ENCODE data around the gene FAM124B.

Gene FAM124B

GRCh38 chr2:224434618-224435017, 32.7 kb upstream of the FAM124B start:
- H3K36me3 ChIP-seq (ENCODE audit: insufficient read depth, low read length), result no peaks in the 10 kb centered on the region
- H4K20me1 ChIP-seq (ENCODE audit: insufficient read depth, low read length), result no peaks in the 10 kb centered on the region
- no peak overlapping the region for H3K9ac ChIP-seq (ENCODE audit: low read length)
- no peaks in the 10 kb centered on the region for H3K9me2 ChIP-seq (ENCODE audit: low read depth, low read length)
- H3K4me2 ChIP-seq (ENCODE audit: low read length), result no peak overlapping the region
- H3K4me1 ChIP-seq (ENCODE audit: insufficient read depth, low read length, severe bottlenecking), result no peaks in the 10 kb centered on the region
- no peaks in the 10 kb centered on the region for H3K9me3 ChIP-seq (ENCODE audit: low read length)
- no peak overlapping the region for H2AFZ ChIP-seq (ENCODE audit: low read length)
- no peaks in the 10 kb centered on the region for H3K79me2 ChIP-seq (ENCODE audit: insufficient read depth, low read length)
- no peak overlapping the region for H3K27ac ChIP-seq (ENCODE audit: low read depth, low read length, poor library complexity, severe bottlenecking)
- TF ChIP-seq CTCF (IDR thresholded peaks at IDR 0.05; ENCODE audit: low read length), result no peak
- TF ChIP-seq EZH2 (IDR thresholded peaks at IDR 0.05; ENCODE audit: borderline replicate concordance, low read length), result no peak
- no peak overlapping the region for H3K4me3 ChIP-seq (ENCODE audit: low read depth, low read length, poor library complexity, severe bottlenecking)
- H3F3A ChIP-seq (ENCODE audit: insufficient read depth, low read length), result no peaks in the 10 kb centered on the region
- no peaks in the 10 kb centered on the region for H3K27me3 ChIP-seq (ENCODE audit: insufficient read depth, low read length)

GRCh38 chr2:224433442-224433841, 31.5 kb upstream of the FAM124B start:
- Histone ChIP-seq H3K36me3 (ENCODE audit: insufficient read depth, low read length) (no peaks in the 10 kb centered on the region), H3K4me3 (ENCODE audit: low read depth, low read length, poor library complexity, severe bottlenecking) (no peak overlapping the region), H3K79me2 (ENCODE audit: insufficient read depth, low read length) (no peaks in the 10 kb centered on the region), H4K20me1 (ENCODE audit: insufficient read depth, low read length) (no peaks in the 10 kb centered on the region), H3K9ac (ENCODE audit: low read length) (no peak overlapping the region), H2AFZ (ENCODE audit: low read length) (no peak overlapping the region), H3K27ac (ENCODE audit: low read depth, low read length, poor library complexity, severe bottlenecking) (no peak overlapping the region), H3K9me2 (ENCODE audit: low read depth, low read length) (no peaks in the 10 kb centered on the region), H3F3A (ENCODE audit: insufficient read depth, low read length) (no peaks in the 10 kb centered on the region), H3K27me3 (ENCODE audit: insufficient read depth, low read length) (no peaks in the 10 kb centered on the region), H3K4me1 (ENCODE audit: insufficient read depth, low read length, severe bottlenecking) (no peaks in the 10 kb centered on the region), H3K9me3 (ENCODE audit: low read length) (no peaks in the 10 kb centered on the region), H3K4me2 (ENCODE audit: low read length) (no peak overlapping the region)
- TF ChIP-seq CTCF (IDR thresholded peaks at IDR 0.05; ENCODE audit: low read length) (no peak), EZH2 (IDR thresholded peaks at IDR 0.05; ENCODE audit: borderline replicate concordance, low read length) (no peak)

GRCh38 chr2:224432003-224432579, 30.2 kb upstream of the FAM124B start:
- TF ChIP-seq EZH2 (IDR thresholded peaks at IDR 0.05; ENCODE audit: borderline replicate concordance, low read length) (no peak), CTCF (IDR thresholded peaks at IDR 0.05; ENCODE audit: low read length) (no peak)
- Histone ChIP-seq H3K9me3 (ENCODE audit: low read length) (no peaks in the 10 kb centered on the region), H2AFZ (ENCODE audit: low read length) (no peak overlapping the region), H3K4me3 (ENCODE audit: low read depth, low read length, poor library complexity, severe bottlenecking) (no peak overlapping the region), H3K9ac (ENCODE audit: low read length) (no peak overlapping the region), H3K27ac (ENCODE audit: low read depth, low read length, poor library complexity, severe bottlenecking) (no peak overlapping the region), H4K20me1 (ENCODE audit: insufficient read depth, low read length) (no peaks in the 10 kb centered on the region), H3K9me2 (ENCODE audit: low read depth, low read length) (no peaks in the 10 kb centered on the region), H3K4me1 (ENCODE audit: insufficient read depth, low read length, severe bottlenecking) (no peaks in the 10 kb centered on the region), H3K79me2 (ENCODE audit: insufficient read depth, low read length) (no peaks in the 10 kb centered on the region), H3K27me3 (ENCODE audit: insufficient read depth, low read length) (no peaks in the 10 kb centered on the region), H3F3A (ENCODE audit: insufficient read depth, low read length) (no peaks in the 10 kb centered on the region), H3K4me2 (ENCODE audit: low read length) (no peak overlapping the region), H3K36me3 (ENCODE audit: insufficient read depth, low read length) (no peaks in the 10 kb centered on the region)

Measured in OCI-LY1 (cell line).